HEK293T (cell line): ENCODE data around the gene MYD88.

Experiments
- BHLHE40 ChIP-seq: fragments of 450-650 bp; IDR thresholded peaks from 2 replicates; pipeline ENCODE4 v1.6.1; 2016; ENCODE audit warnings: mild to moderate bottlenecking, moderate library complexity, borderline replicate concordance
- FOXK2 ChIP-seq: fragments of 450-650 bp; IDR thresholded peaks from 2 replicates; pipeline ENCODE4 v1.6.1; 2016; ENCODE audit warnings: mild to moderate bottlenecking
- FOXM1 ChIP-seq: fragments of 450-650 bp; IDR thresholded peaks from 2 replicates; pipeline ENCODE4 v1.6.1; 2017; ENCODE audit warnings: mild to moderate bottlenecking, borderline replicate concordance
- SP1 ChIP-seq: fragments of 450-650 bp; IDR thresholded peaks from 2 replicates; pipeline ENCODE4 v1.6.1; 2017

DNA sequence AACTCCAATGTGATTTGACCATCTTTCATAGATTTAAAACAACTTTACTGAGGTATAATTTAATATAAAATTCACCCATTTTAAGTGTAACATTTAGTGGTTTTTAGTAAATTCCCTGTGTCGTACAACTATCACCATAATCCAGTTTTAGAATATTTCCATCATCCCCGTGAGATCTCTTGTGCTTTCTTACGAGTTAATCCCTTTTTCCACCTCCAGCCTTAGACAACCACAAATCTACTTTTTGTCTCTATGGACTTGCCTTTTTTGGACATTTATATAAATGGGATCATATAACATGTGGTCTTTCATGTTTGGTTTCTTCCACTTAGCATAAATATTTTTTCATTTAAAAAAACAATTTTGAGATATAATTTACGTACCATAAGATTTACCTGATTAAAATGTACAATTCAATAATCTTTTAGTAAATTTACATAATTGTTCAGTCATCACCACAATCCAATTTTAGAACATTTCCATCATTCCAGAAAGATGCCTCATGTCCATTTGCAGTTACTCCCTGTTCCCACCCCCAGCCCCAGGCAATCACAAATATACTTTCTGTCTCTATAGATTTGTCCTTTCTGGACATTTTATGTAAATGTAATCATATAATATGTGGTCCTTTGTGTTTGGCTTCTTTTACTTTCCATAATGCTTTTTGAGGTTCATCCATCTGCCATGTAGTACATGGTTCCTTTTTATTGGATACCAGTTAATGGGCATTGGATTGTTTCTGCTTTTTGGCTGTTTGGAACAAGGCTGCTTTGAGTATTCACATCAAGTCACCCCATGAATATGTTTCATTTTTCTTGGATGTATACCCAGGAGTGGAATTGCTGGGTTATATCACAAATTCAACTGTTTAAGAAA lies 29.9 kb downstream of the MYD88 start:
- TF ChIP-seq FOXK2, result no peak
- TF ChIP-seq FOXM1, result no peak
- no peak for TF ChIP-seq SP1
- TF ChIP-seq BHLHE40, result no peak
